ENCODE measurements around the gene KRTAP4-9.

DNA sequence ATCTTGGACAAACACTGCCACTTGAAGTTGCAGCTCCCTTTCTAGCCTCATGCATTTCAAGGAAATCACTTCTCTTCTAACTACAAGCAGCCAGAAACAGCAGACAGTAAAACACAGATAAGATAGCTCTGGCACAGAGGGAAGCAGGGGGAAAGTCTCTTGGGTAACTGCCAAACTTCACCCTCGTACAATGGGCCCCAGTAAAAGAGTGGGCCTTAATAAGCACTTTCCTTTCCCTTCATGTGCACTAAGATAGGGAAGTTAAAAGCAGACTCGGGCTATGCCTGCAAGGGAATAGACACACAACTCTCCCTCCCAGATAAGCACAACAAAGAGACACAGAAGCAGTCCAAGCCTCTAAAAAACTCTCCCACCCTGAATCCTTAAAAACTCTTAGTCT lies 48.7 kb downstream of the KRTAP4-9 start:
- TF ChIP-seq, protein P1, sequence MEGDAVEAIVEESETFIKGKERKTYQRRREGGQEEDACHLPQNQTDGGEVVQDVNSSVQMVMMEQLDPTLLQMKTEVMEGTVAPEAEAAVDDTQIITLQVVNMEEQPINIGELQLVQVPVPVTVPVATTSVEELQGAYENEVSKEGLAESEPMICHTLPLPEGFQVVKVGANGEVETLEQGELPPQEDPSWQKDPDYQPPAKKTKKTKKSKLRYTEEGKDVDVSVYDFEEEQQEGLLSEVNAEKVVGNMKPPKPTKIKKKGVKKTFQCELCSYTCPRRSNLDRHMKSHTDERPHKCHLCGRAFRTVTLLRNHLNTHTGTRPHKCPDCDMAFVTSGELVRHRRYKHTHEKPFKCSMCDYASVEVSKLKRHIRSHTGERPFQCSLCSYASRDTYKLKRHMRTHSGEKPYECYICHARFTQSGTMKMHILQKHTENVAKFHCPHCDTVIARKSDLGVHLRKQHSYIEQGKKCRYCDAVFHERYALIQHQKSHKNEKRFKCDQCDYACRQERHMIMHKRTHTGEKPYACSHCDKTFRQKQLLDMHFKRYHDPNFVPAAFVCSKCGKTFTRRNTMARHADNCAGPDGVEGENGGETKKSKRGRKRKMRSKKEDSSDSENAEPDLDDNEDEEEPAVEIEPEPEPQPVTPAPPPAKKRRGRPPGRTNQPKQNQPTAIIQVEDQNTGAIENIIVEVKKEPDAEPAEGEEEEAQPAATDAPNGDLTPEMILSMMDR (IDR thresholded peaks at IDR 0.05; ENCODE audit: low read depth, low read length): no peak
- TF ChIP-seq POLR2A (IDR thresholded peaks at IDR 0.05; ENCODE audit: extremely low read depth, insufficient read length): no peak

Measured in NB4 (cell line).